ACHN (cell line): ENCODE data around the gene UBN1.

ENCODE experiments used
- DNase-seq: peaks from one replicate; pipeline ENCODE4 v3.0.0-alpha.2; 2015
- in situ Hi-C: cut with HindIII; loops from 2 replicates; pipeline ENCODE4 v1.10.0; 2017; ENCODE audit warnings: low sequenced_read_pairs, low pct_ligation_motif_present, low pct_unique_long_range_greater_than_20kb

Gene UBN1

GRCh38 chr16:4877380-4877685 lies 30.1 kb downstream of the UBN1 start:
- no peak for DNase-seq
- in situ Hi-C loops: no loop called here

GRCh38 chr16:4879049-4879448 lies 31.8 kb downstream of the UBN1 start:
- DNase-seq: no peak
- in situ Hi-C loops: no loop called here

GRCh38 chr16:4880006-4880580 lies 32.8 kb downstream of the UBN1 start:
- in situ Hi-C loops: no loop called here
- DNase-seq: no peak

- in situ Hi-C loops: no loop called here
- peak; percentile 61 for DNase-seq
Observed at GRCh38 chr16:4882000-4882632, 34.8 kb downstream of the UBN1 start.

GRCh38 chr16:4882633-4883285 lies 35.5 kb downstream of the UBN1 start:
- DNase-seq: peak; percentile 93
- in situ Hi-C loops: no loop called here

- in situ Hi-C loops: no loop called here
- DNase-seq: no peak
Observed at GRCh38 chr16:4883501-4883900, 36.2 kb downstream of the UBN1 start.

GRCh38 chr16:4884209-4884608 lies 36.9 kb downstream of the UBN1 start:
- DNase-seq: no peak
- in situ Hi-C loops: no loop called here

GRCh38 chr16:4884972-4885874 lies 37.9 kb downstream of the UBN1 start:
- DNase-seq: no peak
- in situ Hi-C loops: no loop called here

- DNase-seq: no peak
- in situ Hi-C loops: no loop called here
Observed at GRCh38 chr16:4886151-4886550, 38.9 kb downstream of the UBN1 start.

GRCh38 chr16:4888428-4889135 lies 41.3 kb downstream of the UBN1 start:
- no peak for DNase-seq
- in situ Hi-C loops: no loop called here

- DNase-seq: no peak
- in situ Hi-C loops: no loop called here
Observed at GRCh38 chr16:4890026-4890425, 42.7 kb downstream of the UBN1 start.

GRCh38 chr16:4890686-4891085 lies 43.4 kb downstream of the UBN1 start:
- in situ Hi-C loops: no loop called here
- no peak for DNase-seq

- in situ Hi-C loops: no loop called here
- DNase-seq: no peak
Observed at GRCh38 chr16:4891097-4891885, 44.0 kb downstream of the UBN1 start.

- in situ Hi-C loops: no loop called here
- no peak for DNase-seq
Observed at GRCh38 chr16:4891886-4892216, 44.6 kb downstream of the UBN1 start.

- in situ Hi-C loops: no loop called here
- no peak for DNase-seq
Observed at GRCh38 chr16:4892361-4893102, 45.3 kb downstream of the UBN1 start.

- in situ Hi-C loops: no loop called here
- no peak for DNase-seq
Observed at GRCh38 chr16:4893103-4893862, 46.0 kb downstream of the UBN1 start.
